Activated CD4-positive, alpha-beta T cell treated with anti-CD3 and anti-CD28 coated beads for 1 hour (primary cell): ENCODE results near the gene CACNA1S.

Experiments
- DNase-seq: peaks from one replicate; pipeline ENCODE4 v3.0.0-alpha.2; 2020

The CACNA1S gene

GRCh38 chr1:201112173-201112731 is at the start of gene CACNA1S:
TSS of gene CACNA1S (minus strand) at chr1:201112426. CDS start at chr1:201112339, 87 bp downstream.
- DNase-seq = no peak

- DNase-seq = no peak
Observed at GRCh38 chr1:201157949-201158348, 45.7 kb upstream of the CACNA1S start.

- DNase-seq = no peak
Observed at GRCh38 chr1:201156819-201157218, 44.6 kb upstream of the CACNA1S start.

DNA sequence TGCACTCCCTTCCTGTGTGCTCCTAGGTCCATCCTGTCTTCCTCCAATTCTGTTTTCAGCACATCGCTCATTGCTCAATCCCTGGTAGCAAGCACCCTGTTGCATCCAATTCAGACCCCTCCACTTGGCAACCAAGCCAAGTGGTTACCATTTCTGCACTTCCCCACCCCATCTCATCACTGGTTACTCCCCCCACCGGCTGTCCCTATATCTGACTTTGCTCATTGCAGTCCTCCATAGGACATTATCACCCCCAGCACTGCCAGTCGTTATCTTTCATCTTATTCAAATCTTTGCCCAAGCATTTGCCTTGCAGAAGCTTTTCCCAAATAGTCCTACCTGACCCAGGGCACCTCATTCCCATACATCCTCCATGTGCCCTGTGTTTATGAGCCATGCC is 44.1 kb upstream of the CACNA1S start:
- DNase-seq = no peak

DNA sequence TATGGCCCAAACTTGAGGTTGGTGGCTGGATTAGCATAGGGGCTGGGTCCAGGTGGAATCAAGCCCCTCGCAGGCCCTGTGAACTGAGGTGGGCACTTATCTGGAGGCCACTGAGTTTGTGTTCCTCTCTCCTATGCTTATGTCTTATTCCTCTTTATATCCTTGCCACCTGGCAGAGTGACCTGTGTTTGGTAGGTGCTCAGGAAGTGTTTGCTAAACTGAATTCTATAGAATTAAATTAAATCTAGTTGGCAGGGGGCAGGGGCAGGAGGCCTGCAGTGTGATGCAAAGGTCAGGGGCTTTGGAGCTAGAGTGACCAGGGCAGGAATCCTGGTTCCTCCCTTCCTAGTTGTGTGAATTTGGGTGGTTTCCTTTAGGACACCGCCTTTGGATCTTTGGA is 43.1 kb upstream of the CACNA1S start:
- DNase-seq = no peak

- DNase-seq = peak; percentile 98
Observed at GRCh38 chr1:201154389-201155165, 42.4 kb upstream of the CACNA1S start, which contains the start of gene TMEM9. TSS of gene TMEM9 (minus strand) at chr1:201154474. CDS start at chr1:201153923, 551 bp downstream.

DNA sequence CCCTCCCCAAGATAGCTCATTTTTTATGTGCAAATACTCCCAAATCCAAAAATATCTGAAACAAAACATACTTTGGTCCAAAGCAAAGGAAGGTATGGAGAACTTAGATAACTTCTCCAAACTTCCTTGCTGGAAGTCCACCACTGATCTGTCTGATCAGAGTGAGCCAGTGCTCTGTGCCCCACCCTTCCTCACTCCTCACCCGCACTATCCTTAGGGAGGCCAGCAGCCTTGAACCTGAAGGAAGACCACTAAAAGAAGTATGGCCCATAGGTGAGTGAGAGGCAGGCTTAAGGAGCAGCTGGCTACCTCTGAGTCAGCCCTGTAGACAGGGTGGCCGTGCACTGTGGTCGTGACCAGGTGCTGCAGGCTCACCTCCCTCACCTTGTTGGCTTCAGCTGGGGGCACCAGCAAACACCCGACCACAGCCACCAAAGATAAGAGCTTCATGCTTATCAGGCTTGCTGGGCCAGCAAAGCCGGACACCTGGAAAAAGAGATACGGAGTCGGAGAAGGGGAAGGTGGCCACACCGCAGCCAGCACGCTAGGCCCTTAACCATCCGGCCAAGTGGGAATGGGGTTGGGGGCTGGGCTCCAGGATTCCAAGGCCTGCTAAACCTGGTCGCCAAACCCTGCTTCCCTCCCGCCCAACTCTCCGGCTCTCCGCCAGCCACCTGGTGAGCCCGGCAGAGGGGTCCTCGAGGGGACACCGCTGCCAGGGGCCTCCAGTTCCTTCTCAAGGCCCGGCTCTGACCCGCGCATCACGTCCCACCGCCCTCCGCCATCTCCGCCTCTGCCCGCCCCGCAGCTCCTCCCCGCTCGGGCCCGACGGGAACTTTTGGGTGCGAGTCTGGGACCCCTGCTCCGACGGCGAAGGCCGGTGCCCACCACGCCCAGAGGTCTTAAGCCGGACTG is 41.5 kb upstream of the CACNA1S start:
- DNase-seq = no peak

DNA sequence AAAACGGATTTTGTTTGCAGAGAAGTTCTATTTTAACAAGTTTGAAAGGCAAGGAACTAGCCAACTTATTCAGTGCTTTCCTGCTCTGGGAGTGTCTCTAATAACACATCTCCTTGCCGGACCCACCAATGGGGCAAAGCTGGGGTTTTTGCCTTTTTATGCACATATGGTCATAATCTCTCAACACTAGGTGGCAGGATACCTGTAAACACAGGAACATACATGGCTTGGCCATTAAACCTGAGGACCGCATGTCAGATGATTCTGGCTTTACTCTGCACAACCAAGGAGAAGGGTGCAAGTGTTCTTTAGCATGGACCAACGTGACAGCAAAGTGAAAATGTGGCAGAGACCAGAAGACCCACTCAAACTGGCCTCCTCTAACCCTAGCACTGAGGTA is 37.2 kb upstream of the CACNA1S start:
- DNase-seq = no peak

DNA sequence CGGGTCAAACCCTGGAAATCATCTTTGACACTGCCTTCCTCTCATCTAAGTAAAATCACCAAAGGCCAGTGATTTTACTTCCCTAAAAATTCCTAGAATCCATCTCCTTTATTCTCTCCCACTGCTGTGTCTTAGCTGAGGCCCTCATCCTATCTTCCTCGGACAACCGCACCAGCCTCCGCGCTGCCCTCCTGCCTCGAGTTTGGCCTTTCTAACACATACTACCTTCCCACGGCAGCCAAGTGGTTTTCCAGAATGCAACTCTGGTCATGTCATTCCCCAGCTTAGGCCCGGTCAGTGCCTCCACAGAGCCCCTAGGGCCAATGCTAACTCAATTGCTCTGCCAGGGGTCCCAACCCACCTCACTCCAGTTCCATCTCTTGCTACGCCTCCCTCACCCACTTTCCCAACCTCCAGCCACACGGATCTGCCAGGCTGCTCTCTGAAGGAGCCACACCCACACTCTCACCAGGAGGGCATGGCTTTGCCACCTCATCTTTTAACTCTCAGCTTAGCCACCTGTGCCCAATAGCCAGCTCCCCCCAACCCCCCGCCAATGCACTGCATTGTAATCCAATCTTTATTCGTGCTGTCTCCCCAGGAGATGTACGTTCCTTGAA is 35.3 kb upstream of the CACNA1S start:
- no peak for DNase-seq

- DNase-seq = no peak
Observed at GRCh38 chr1:201146626-201147390, 34.6 kb upstream of the CACNA1S start.

DNA sequence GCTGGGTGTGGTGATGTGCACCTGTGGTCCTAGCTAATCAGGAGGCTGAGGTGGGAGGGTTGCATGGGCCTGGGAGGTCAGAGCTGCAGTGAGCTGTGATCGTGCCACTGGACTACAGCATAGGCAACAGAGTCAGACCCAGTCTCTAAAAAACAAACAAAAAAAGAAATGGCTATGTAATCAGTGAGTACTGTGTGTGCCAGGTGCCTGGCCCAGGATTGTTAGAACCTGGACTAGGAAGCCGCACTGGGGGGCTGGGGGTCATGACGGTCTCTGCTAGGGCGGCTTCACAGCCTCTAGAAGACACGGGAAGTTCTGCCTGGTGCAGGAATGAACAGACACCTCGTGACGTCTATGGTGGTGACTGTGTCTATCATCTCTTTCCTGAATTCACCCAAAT is 33.6 kb upstream of the CACNA1S start:
- DNase-seq = no peak

- DNase-seq = no peak
Observed at GRCh38 chr1:201145132-201145531, 32.9 kb upstream of the CACNA1S start.

GRCh38 chr1:201144701-201145100 is 32.5 kb upstream of the CACNA1S start:
- no peak for DNase-seq

DNA sequence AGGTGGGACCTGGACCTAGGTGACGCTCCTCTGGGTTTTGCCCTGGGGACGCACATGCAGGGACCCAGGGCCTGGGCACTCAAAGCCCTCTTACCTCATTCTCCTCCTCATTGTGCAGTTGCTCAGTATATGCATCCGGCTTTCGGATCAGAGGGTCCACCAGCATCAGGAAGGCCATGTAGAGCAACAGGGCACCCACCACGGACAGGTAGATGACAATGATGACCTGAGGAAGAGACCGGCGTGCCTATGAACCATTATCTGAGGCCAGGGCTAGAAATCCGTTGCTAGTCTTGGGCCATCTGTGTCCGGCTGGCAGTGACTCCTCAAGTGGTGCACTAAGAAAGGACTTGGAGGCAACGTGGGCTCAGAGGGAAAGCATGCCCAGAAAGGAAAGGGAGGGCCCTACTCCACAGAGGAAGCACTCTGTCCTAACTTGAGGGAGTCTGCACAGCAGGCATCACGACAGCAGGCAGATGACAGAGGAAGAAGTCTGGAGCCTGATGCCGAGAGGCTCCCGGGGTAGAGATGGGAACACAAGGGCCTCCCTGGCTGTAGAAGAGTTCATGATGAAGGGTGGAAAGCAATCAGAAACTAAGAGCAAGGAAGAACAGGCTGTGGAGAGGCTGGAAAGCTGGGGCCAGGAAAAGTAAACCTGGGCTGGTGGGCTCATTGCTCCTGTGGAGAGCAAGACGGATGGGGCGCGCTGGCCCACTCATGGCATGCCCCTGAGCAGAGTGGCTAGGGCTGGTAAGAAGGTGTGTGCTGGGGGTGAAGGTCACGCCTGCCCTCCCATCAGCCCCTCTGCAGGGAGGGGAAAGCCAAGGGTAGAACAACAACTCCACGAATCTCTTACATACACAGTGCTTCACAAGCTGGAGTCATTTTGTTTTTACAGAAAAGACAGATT is 31.8 kb upstream of the CACNA1S start:
- no peak for DNase-seq

DNA sequence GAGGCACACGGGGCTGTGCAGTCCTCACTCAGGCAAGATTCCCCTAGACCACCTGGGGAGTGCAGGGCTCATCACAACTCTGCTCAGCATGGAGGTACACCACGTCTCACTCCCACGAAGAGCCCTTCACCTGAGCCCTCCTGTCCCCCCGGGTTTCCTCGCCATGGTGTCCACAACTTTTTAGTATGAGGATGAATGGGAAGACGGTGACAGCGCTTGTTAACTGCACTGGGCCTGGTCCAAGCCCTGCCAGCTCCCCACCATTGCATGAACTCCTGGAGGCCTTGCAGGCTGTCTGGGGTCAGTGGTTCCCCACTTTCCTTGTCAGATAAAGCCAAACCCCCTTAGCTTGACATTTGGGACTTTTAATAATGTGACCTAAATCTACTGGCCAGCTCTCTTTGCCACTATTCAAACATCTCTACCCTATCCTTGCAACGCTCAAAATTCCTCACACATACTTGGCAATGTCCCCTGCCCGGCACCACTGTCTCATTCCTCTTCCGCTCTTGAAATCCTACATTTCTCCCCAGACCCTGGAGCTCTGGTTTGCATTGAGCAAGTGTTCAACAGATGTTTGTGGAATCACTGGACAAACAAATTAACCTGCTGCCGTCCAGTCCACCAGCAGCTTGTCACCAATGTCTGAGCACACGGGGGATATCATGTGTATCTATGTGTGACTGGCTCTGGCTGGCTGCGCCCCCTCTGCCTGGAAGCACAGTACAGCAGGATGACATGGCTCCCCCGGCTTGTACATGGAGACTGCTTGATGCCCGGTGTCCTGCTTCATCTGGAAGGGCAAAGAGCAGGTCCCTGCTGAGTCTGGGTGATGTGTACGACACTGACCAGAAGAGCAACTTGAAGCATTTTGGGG is 30.9 kb upstream of the CACNA1S start:
- no peak for DNase-seq

DNA sequence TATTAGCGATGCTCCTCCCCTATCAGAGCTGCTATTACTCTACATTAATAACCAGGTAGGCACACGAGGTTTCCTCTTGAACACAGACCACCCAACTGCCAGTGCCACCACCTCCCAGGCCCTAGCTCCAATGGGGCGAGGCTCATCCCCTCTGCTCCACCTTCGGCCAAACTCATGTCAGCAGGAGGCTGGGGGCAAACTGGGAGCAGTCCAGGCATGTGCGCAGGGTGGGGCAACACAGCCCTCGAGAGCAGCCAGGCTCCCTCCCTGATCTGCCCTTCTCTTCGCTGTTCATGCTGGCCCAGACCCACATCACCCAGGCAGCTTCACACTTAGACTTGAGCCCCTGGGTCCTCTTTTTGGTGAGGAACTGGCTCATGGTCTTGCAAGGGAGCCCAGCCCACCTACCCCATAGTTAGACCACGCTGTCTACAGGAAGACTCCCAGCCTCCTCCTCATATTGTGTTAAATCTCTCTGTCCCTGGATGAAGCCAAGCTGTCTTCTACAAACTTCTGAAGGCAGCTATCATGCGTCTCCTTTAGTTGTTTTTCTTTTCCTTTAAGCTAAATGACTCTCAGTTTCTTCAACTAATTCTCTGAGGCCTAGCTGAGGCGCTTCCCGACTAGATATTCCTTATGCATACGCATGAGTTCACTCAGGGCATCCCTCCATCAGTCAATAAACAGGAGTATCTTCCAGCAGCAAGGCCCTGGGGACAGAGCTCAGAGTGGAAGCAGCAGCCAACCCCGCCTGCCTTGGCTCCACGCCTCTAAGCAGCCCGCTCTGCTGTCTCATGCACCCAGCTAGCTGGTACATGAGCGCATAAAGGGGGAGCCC is 30.0 kb upstream of the CACNA1S start:
- DNase-seq = no peak

- DNase-seq = no peak
Observed at GRCh38 chr1:201141418-201141817, 29.2 kb upstream of the CACNA1S start.

DNA sequence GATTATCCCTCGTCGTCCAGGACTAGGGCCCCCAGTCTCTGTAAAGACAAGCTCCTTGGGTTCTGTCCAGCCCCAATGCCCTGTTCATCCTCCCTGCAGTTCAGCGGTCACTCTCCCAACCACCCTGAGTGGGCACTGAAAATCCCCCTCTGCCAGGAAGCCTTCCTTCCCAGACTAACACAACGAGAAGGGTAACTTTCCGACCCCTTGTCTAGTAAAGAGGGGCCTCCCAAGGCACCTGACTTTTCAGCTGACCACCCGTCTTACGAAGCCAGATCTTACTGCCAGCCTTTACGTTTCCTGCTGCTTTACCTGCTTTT is 28.7 kb upstream of the CACNA1S start:
- no peak for DNase-seq

DNA sequence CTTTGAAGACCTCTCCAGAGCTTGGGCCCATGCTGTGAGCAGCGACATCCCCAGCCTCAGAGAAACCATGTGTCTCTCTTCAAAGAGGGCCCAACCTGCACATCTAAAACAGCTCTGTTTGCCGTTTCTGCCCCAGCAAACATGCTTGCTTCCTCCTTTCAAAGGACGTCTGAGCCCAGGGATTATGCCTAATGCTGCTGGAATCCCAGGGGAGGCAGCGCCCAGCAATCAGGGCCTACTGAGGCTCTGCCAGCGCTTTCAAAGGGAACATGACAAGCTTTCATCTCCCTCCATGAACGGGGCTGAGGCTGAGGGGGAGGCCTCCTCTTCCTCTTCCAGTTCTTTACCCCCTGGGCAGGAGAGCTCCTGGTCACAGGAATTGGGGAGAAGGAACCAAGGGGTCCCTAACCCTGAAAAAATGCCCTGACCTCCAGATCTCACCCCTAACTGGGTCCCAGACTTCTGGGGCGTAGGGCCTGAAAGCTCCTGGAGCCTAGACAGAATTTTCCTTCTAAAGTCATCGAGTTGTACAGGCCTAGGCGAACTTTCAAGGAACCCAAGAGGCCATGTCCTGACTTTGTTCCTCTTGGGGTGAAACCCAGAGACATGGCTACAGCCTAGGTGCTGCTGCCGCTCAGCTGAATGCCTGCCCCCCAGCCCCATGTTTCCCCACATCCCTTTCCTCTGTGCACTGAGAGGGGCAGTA is 28.2 kb upstream of the CACNA1S start:
- DNase-seq = no peak
